CMK (cell line): ENCODE measurements around the gene CEP72.
"Not testable (repeated sequence)": the region's sequence is repeated elsewhere in the genome, so short reads cannot be mapped to it uniquely, and the experiment has no call there.

Experiments used
- DNase-seq: peaks from one replicate; pipeline ENCODE4 v3.0.0-alpha.2; 2010; ENCODE audit warnings: low read depth

The CEP72 gene

GRCh38 chr5:672329-673160, 60.4 kb downstream of the CEP72 start:
- DNase-seq = no peak

- no peak for DNase-seq
These were observed 61.2 kb downstream of the CEP72 start for GRCh38 chr5:673161-673830.

- no peak for DNase-seq
These were observed 61.9 kb downstream of the CEP72 start for GRCh38 chr5:673831-674629.

GRCh38 chr5:674630-675011, 62.5 kb downstream of the CEP72 start:
- no peak for DNase-seq

GRCh38 chr5:675111-675870, 63.2 kb downstream of the CEP72 start:
- no peak for DNase-seq

- DNase-seq = no peak
These were observed 63.9 kb downstream of the CEP72 start for GRCh38 chr5:675871-676698.

GRCh38 chr5:676699-677076, 64.5 kb downstream of the CEP72 start:
- DNase-seq = no peak

GRCh38 chr5:677131-678101, 65.3 kb downstream of the CEP72 start:
- DNase-seq = no peak

GRCh38 chr5:678521-678920, 66.4 kb downstream of the CEP72 start:
- DNase-seq = not testable (repeated sequence)

GRCh38 chr5:679166-679895, 67.2 kb downstream of the CEP72 start:
- DNase-seq = not testable (repeated sequence)

- DNase-seq = not testable (repeated sequence)
These were observed 68.1 kb downstream of the CEP72 start for GRCh38 chr5:680118-680795.

- DNase-seq = not testable (repeated sequence)
These were observed 68.7 kb downstream of the CEP72 start for GRCh38 chr5:680836-681235.

- DNase-seq = not testable (repeated sequence)
These were observed 69.4 kb downstream of the CEP72 start for GRCh38 chr5:681317-682191.

- not testable (repeated sequence) for DNase-seq
These were observed 70.1 kb downstream of the CEP72 start for GRCh38 chr5:682216-682615.

GRCh38 chr5:682651-683358, 70.7 kb downstream of the CEP72 start:
- DNase-seq = not testable (repeated sequence)

- no peak for DNase-seq
These were observed 71.7 kb downstream of the CEP72 start for GRCh38 chr5:683551-684481.
